ENCODE measurements around the gene ZZZ3. TPM values are rescaled to one million over a fixed set of nuclear protein-coding genes. Genes with fewer than 3 reads are reported as not detected.

ZZZ3 gene
- total and polyA plus RNA-seq, 2 donors from 2014 or later = 12.3 to 55.3 TPM

DNA sequence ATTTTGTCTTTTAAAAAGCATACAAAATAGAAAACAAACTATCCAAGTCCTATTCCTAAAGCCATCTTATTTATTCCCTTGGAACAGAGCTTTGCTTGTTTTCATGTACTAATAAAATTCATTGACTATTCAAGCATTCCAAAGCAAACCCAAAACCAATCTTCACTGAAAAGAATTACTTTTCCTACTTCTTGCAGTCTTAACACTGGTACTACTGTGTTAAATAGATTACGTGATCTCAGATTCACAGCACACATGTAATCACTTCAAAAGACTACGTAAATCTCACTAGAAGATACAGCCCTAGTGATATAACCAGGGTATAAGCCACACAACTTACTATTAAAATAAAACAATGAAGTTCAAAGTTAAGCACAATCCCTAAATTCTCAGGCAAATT lies 39.0 kb downstream of the ZZZ3 start:
- peaks cover 0 to 3% (median 0%) of the 10 kb centered on the region in 3 donors for H3K36me3 ChIP-seq (ENCODE audit: control insufficient read depth in 2 of 3, insufficient read depth in 3 of 3, low read length in 3 of 3)
- FAIRE-seq (no peak), DNase-seq (no peak)
- H3K9ac ChIP-seq (ENCODE audit: low read length in 3 of 3) = no peak overlapping the region
- TF ChIP-seq, protein P1, sequence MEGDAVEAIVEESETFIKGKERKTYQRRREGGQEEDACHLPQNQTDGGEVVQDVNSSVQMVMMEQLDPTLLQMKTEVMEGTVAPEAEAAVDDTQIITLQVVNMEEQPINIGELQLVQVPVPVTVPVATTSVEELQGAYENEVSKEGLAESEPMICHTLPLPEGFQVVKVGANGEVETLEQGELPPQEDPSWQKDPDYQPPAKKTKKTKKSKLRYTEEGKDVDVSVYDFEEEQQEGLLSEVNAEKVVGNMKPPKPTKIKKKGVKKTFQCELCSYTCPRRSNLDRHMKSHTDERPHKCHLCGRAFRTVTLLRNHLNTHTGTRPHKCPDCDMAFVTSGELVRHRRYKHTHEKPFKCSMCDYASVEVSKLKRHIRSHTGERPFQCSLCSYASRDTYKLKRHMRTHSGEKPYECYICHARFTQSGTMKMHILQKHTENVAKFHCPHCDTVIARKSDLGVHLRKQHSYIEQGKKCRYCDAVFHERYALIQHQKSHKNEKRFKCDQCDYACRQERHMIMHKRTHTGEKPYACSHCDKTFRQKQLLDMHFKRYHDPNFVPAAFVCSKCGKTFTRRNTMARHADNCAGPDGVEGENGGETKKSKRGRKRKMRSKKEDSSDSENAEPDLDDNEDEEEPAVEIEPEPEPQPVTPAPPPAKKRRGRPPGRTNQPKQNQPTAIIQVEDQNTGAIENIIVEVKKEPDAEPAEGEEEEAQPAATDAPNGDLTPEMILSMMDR (IDR thresholded peaks at IDR 0.05; ENCODE audit: borderline replicate concordance, extremely low read depth, insufficient read depth) = no peak
- no peak overlapping the region for H3K4me3 ChIP-seq (ENCODE audit: low read length in 3 of 3)
- intact Hi-C loops (cut with DNase I) = no loop called here
- no peak overlapping the region for H3K27ac ChIP-seq (ENCODE audit: low read depth in 2 of 2, low read length in 2 of 2)
- H3K27me3 ChIP-seq (ENCODE audit: control insufficient read depth, insufficient read depth, low read length) = no peaks in the 10 kb centered on the region
- no peaks in the 10 kb centered on the region for H3K9me3 ChIP-seq (ENCODE audit: control insufficient read depth in 2 of 3, insufficient read depth in 1 of 3, low read length in 3 of 3)
- H3K4me1 ChIP-seq (ENCODE audit: control insufficient read depth in 2 of 3, insufficient read depth in 2 of 3, low read depth in 1 of 3, low read length in 3 of 3) = no peaks in the 10 kb centered on the region

DNA sequence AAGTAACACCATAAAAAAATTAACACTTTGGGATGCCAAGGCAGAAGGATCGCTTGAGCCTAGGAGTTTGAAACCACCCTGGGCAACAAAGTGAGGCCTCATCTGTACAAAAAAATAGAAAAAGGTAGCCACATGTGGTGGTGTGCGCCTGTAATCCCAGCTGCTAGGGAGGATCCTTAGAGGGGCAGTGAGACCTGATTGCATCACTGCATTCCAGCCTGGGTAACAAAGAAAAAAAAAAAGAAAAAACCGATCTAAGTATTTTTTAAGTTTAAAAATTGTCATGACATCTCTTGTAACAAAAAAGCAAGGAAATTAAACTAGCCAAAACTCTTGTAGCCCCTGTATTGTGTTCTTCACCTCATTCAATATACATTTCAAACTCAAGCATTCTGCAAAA lies 39.5 kb downstream of the ZZZ3 start:
- TF ChIP-seq, protein P1 (IDR thresholded peaks at IDR 0.05; ENCODE audit: borderline replicate concordance, extremely low read depth, insufficient read depth) = no peak
- intact Hi-C loops (cut with DNase I) = no loop called here
- no peaks in the 10 kb centered on the region for H3K4me1 ChIP-seq (ENCODE audit: control insufficient read depth in 2 of 3, insufficient read depth in 2 of 3, low read depth in 1 of 3, low read length in 3 of 3)
- no peaks in the 10 kb centered on the region for H3K27me3 ChIP-seq (ENCODE audit: control insufficient read depth, insufficient read depth, low read length)
- peaks cover 0 to 3% (median 0%) of the 10 kb centered on the region in 3 donors for H3K36me3 ChIP-seq (ENCODE audit: control insufficient read depth in 2 of 3, insufficient read depth in 3 of 3, low read length in 3 of 3)
- H3K9ac ChIP-seq (ENCODE audit: low read length in 3 of 3) = no peak overlapping the region
- no peak overlapping the region for H3K4me3 ChIP-seq (ENCODE audit: low read length in 3 of 3)
- DNase-seq (no peak), FAIRE-seq (no peak)
- H3K9me3 ChIP-seq (ENCODE audit: control insufficient read depth in 2 of 3, insufficient read depth in 1 of 3, low read length in 3 of 3) = no peaks in the 10 kb centered on the region
- H3K27ac ChIP-seq (ENCODE audit: low read depth in 2 of 2, low read length in 2 of 2) = no peak overlapping the region

DNA sequence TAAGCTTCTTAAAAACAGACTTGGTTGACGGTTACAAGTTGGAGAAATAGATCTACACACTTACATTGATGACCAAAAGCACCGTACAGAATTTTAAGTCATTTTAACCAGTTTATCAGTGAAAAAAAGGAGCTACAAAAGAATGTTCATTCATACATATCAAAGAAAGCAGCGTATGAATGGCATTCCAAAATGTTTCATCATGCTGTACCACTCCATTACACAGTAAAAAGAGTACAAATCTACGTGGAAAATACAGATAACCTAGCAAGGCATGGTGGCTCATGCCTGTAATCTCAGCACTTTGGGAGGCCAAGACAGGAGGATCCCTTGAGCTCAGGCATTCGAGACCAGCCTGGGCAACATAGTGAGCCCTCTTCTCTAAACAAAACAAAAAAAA lies 40.3 kb downstream of the ZZZ3 start:
- Histone ChIP-seq H3K27me3 (ENCODE audit: control insufficient read depth, insufficient read depth, low read length) (no peaks in the 10 kb centered on the region), H3K4me3 (ENCODE audit: low read length in 3 of 3) (no peak overlapping the region), H3K4me1 (ENCODE audit: control insufficient read depth in 2 of 3, insufficient read depth in 2 of 3, low read depth in 1 of 3, low read length in 3 of 3) (no peaks in the 10 kb centered on the region), H3K27ac (ENCODE audit: low read depth in 2 of 2, low read length in 2 of 2) (no peak overlapping the region), H3K9me3 (ENCODE audit: control insufficient read depth in 2 of 3, insufficient read depth in 1 of 3, low read length in 3 of 3) (no peaks in the 10 kb centered on the region), H3K9ac (ENCODE audit: low read length in 3 of 3) (no peak overlapping the region), H3K36me3 (ENCODE audit: control insufficient read depth in 2 of 3, insufficient read depth in 3 of 3, low read length in 3 of 3) (peaks cover 0 to 3% (median 0%) of the 10 kb centered on the region in 3 donors)
- FAIRE-seq (no peak), DNase-seq (no peak)
- intact Hi-C loops (cut with DNase I) = no loop called here
- TF ChIP-seq, protein P1 (IDR thresholded peaks at IDR 0.05; ENCODE audit: borderline replicate concordance, extremely low read depth, insufficient read depth) = no peak

DNA sequence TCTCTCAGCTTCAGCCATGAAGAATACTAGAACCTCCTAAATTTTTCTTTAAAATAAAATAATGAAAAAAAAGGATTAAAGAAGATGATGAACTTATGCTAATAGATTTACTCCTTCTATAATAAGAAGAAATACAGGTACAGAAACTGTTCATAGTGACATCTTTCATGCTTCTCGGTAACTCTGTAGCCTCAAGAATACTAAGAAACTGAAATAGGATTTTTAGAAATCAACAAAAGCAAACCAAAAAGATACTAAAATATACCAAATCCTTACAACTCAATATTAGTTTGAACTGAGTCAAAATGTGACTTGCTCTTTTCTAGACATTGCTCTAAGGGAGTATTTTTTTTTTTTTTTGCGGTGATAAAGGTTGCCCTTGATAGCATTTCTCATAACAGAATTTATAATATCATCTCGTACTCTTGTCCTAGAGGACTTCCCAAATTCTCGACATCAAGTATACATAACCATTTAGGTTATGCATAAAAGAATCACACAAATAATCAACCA lies 42.8 kb downstream of the ZZZ3 start:
- H3K27me3 ChIP-seq (ENCODE audit: control insufficient read depth, insufficient read depth, low read length) = no peaks in the 10 kb centered on the region
- no peak overlapping the region for H3K27ac ChIP-seq (ENCODE audit: low read depth in 2 of 2, low read length in 2 of 2)
- H3K4me3 ChIP-seq (ENCODE audit: low read length in 3 of 3) = no peak overlapping the region
- H3K9ac ChIP-seq (ENCODE audit: low read length in 3 of 3) = no peak overlapping the region
- intact Hi-C loops (cut with DNase I) = no loop called here
- DNase-seq = no peak
- no peaks in the 10 kb centered on the region for H3K4me1 ChIP-seq (ENCODE audit: control insufficient read depth in 2 of 3, insufficient read depth in 2 of 3, low read depth in 1 of 3, low read length in 3 of 3)
- FAIRE-seq = no peak
- no peaks in the 10 kb centered on the region for H3K9me3 ChIP-seq (ENCODE audit: control insufficient read depth in 2 of 3, insufficient read depth in 1 of 3, low read length in 3 of 3)
- TF ChIP-seq, protein P1 (IDR thresholded peaks at IDR 0.05; ENCODE audit: borderline replicate concordance, extremely low read depth, insufficient read depth) = no peak
- H3K36me3 ChIP-seq (ENCODE audit: control insufficient read depth in 2 of 3, insufficient read depth in 3 of 3, low read length in 3 of 3) = peaks cover 0 to 2% (median 0%) of the 10 kb centered on the region in 3 donors
